H9 (cell line): Measurements from ENCODE around the gene MRPS5. TPM values are rescaled to one million over a fixed set of nuclear protein-coding genes. Genes with fewer than 3 reads are reported as not detected.

Experiments
- DNase-seq: peaks from one replicate; pipeline ENCODE4 v3.0.0-alpha.2; 2017
- H2AFZ ChIP-seq: one replicate; pipeline ENCODE4 v1.6.1; 2013; ENCODE audit warnings: mild to moderate bottlenecking, low read length, control low read depth, moderate library complexity
- H2AK5ac ChIP-seq: 2 replicates; pipeline ENCODE4 v1.6.1; 2013; ENCODE audit warnings: low read length, control low read depth, mixed read lengths; ENCODE audit not compliant: insufficient read length
- H2BK120ac ChIP-seq: one replicate; pipeline ENCODE4 v1.6.1; 2013; ENCODE audit warnings: low read depth, mild to moderate bottlenecking, low read length, control low read depth, inconsistent platforms; ENCODE audit not compliant: poor library complexity, severe bottlenecking
- H2BK12ac ChIP-seq: 2 replicates; pipeline ENCODE4 v1.6.1; 2013; ENCODE audit warnings: low read length, control low read depth, mixed read lengths, low read depth; ENCODE audit not compliant: insufficient read length
- H2BK15ac ChIP-seq: 2 replicates; pipeline ENCODE4 v1.6.1; 2013; ENCODE audit warnings: low read depth, low read length, control low read depth
- H2BK20ac ChIP-seq: one replicate; pipeline ENCODE4 v1.6.1; 2013; ENCODE audit warnings: low read depth, mild to moderate bottlenecking, low read length, control low read depth, inconsistent platforms; ENCODE audit not compliant: poor library complexity, severe bottlenecking
- H2BK5ac ChIP-seq: 2 replicates; pipeline ENCODE4 v1.6.1; 2013; ENCODE audit warnings: low read length, control low read depth, mixed read lengths; ENCODE audit not compliant: insufficient read length
- H3K14ac ChIP-seq: 2 replicates; pipeline ENCODE4 v1.6.1; 2013; ENCODE audit warnings: low read length, control low read depth; ENCODE audit not compliant: insufficient read depth
- H3K18ac ChIP-seq: 2 replicates; pipeline ENCODE4 v1.6.1; 2013; ENCODE audit warnings: low read depth, mild to moderate bottlenecking, mixed read lengths, low read length, control low read depth; ENCODE audit not compliant: insufficient read length
- H3K23ac ChIP-seq: 2 replicates; pipeline ENCODE4 v1.6.1; 2013; ENCODE audit warnings: low read length, control low read depth, mixed read lengths, low read depth; ENCODE audit not compliant: insufficient read length
- H3K23me2 ChIP-seq: 2 replicates; pipeline ENCODE4 v1.6.1; 2013; ENCODE audit warnings: low read depth, mild to moderate bottlenecking, mixed read lengths, low read length, control low read depth; ENCODE audit not compliant: insufficient read length, poor library complexity, severe bottlenecking
- H3K27ac ChIP-seq: 2 replicates; pipeline ENCODE4 v1.5.1; 2013; ENCODE audit warnings: low read length, control low read depth, mixed read lengths, low read depth; ENCODE audit not compliant: insufficient read length
- H3K27me3 ChIP-seq: 2 replicates; pipeline ENCODE4 v1.6.1; 2013; ENCODE audit warnings: low read length, control low read depth, inconsistent platforms; ENCODE audit not compliant: insufficient read depth
- H3K4ac ChIP-seq: 2 replicates; pipeline ENCODE4 v1.6.1; 2013; ENCODE audit warnings: low read depth, mild to moderate bottlenecking, control low read depth, inconsistent platforms, low read length, moderate library complexity
- H3K4me1 ChIP-seq: 2 replicates; pipeline ENCODE4 v1.6.1; 2013; ENCODE audit warnings: low read length, control low read depth, inconsistent platforms; ENCODE audit not compliant: insufficient read depth
- H3K4me2 ChIP-seq: 2 replicates; pipeline ENCODE4 v1.6.1; 2013; ENCODE audit warnings: low read length, control low read depth, mixed read lengths; ENCODE audit not compliant: insufficient read length, insufficient read depth
- H3K56ac ChIP-seq: 2 replicates; pipeline ENCODE4 v1.6.1; 2013; ENCODE audit warnings: low read depth, mild to moderate bottlenecking, mixed read lengths, low read length, control low read depth; ENCODE audit not compliant: insufficient read length
- H3K79me1 ChIP-seq: 2 replicates; pipeline ENCODE4 v1.6.1; 2013; ENCODE audit warnings: low read depth, mild to moderate bottlenecking, moderate library complexity, low read length, control low read depth, inconsistent platforms; ENCODE audit not compliant: insufficient read depth, poor library complexity, severe bottlenecking
- H3K79me2 ChIP-seq: 2 replicates; pipeline ENCODE4 v1.6.1; 2013; ENCODE audit warnings: low read length, control low read depth, inconsistent platforms; ENCODE audit not compliant: insufficient read depth
- H3K9ac ChIP-seq: 2 replicates; pipeline ENCODE4 v1.6.1; 2013; ENCODE audit warnings: low read length, control low read depth, mixed read lengths; ENCODE audit not compliant: insufficient read length; ENCODE audit errors: extremely low read depth
- H3K9me3 ChIP-seq: one replicate; pipeline ENCODE4 v1.6.1; 2013; ENCODE audit warnings: low read depth, low read length, inconsistent platforms; ENCODE audit not compliant: control insufficient read depth
- H3T11ph ChIP-seq: one replicate; pipeline ENCODE4 v1.6.1; 2013; ENCODE audit warnings: mild to moderate bottlenecking, low read length, control low read depth, inconsistent platforms
- H4K20me1 ChIP-seq: one replicate; pipeline ENCODE4 v1.6.1; 2013; ENCODE audit not compliant: control insufficient read depth, insufficient read length, insufficient read depth
- H4K5ac ChIP-seq: 2 replicates; pipeline ENCODE4 v1.6.1; 2013; ENCODE audit warnings: low read depth, mild to moderate bottlenecking, mixed read lengths, low read length, control low read depth; ENCODE audit not compliant: insufficient read length
- H4K8ac ChIP-seq: replicated peaks from 2 replicates; pipeline ENCODE4 v1.6.1; 2013; ENCODE audit warnings: low read length, control low read depth, mixed read lengths, low read depth; ENCODE audit not compliant: insufficient read length
- H4K91ac ChIP-seq: 2 replicates; pipeline ENCODE4 v1.6.1; 2013; ENCODE audit warnings: low read depth, mild to moderate bottlenecking, moderate library complexity, mixed read lengths, low read length, control low read depth; ENCODE audit not compliant: insufficient read length
- H3K27ac Mint-ChIP-seq, 3 experiments: 2 replicates in 2 of 3; 3 replicates in 1 of 3; pipeline ENCODE4 v1.8.0; 2020 to 2021; ENCODE audit warnings: mixed read lengths in 3 of 3, mild to moderate bottlenecking in 1 of 3, moderate library complexity in 1 of 3
- H3K27me3 Mint-ChIP-seq: 2 replicates; pipeline ENCODE4 v1.8.0; 2021; ENCODE audit warnings: low read depth, mild to moderate bottlenecking, moderate library complexity, mixed read lengths
- H3K36me3 Mint-ChIP-seq, 3 experiments: 2 replicates in 2 of 3; 3 replicates in 1 of 3; pipeline ENCODE4 v1.8.0; 2020 to 2021; ENCODE audit warnings: low read depth in 3 of 3, mixed read lengths in 3 of 3; ENCODE audit not compliant: insufficient read depth in 1 of 3
- H3K4me1 Mint-ChIP-seq, 2 experiments: 2 replicates each; pipeline ENCODE4 v1.8.0; 2020; ENCODE audit warnings: mixed read lengths in 2 of 2
- H3K4me3 Mint-ChIP-seq, 2 experiments: 2 replicates in 1 of 2; 3 replicates in 1 of 2; pipeline ENCODE4 v1.8.0; 2020 to 2021; ENCODE audit warnings: mild to moderate bottlenecking in 2 of 2, mixed read lengths in 2 of 2, moderate library complexity in 1 of 2
- H3K9me3 Mint-ChIP-seq, 2 experiments: 2 replicates in 1 of 2; 3 replicates in 1 of 2; pipeline ENCODE4 v1.8.0; 2020; ENCODE audit warnings: mild to moderate bottlenecking in 2 of 2, mixed read lengths in 2 of 2, moderate library complexity in 1 of 2
- CTCF ChIP-seq: fragments of 200-600 bp; sonication (generic); conservative IDR thresholded peaks from 3 replicates; pipeline ENCODE4 v1.8.0; 2021; ENCODE audit warnings: antibody characterized with exemption, mild to moderate bottlenecking
- WGBS: extraction: QIAGEN DNeasy Blood & Tissue Kit; methylation state at CpG from one replicate; pipeline ENCODE4 v1.1.7; 2013; ENCODE audit warnings: missing lambda C conversion rate, low lambda C conversion rate, mixed read lengths; ENCODE audit not compliant: insufficient read length; ENCODE audit errors: extremely low coverage; 5-methylcytosine and 5-hydroxymethylcytosine counted together
- total RNA-seq: library from RNA; stranded (reverse); gene quantifications from 2 replicates; pipeline ENCODE4 v1.2.1, GENCODE V29; 2021

Gene MRPS5
- total RNA-seq, 1 experiment from 2014 or later = 50.9 TPM

- peak; percentile 42 for DNase-seq
- no peak overlapping the region for H4K91ac ChIP-seq
- no peak overlapping the region for H2AFZ ChIP-seq
- no peak overlapping the region for H3K18ac ChIP-seq
- H3K4me3 Mint-ChIP-seq = peak overlapping the region; percentile 77 to 89
- H3K23me2 ChIP-seq = peaks cover 5% of the 10 kb centered on the region
- no peak overlapping the region for H3K27ac ChIP-seq
- no peak overlapping the region for H2BK12ac ChIP-seq
- H2BK20ac ChIP-seq = no peak overlapping the region
- H3K27me3 ChIP-seq = no peaks in the 10 kb centered on the region
- H3K9ac ChIP-seq = peak overlapping the region; percentile 3
- H2BK15ac ChIP-seq = no peak overlapping the region
- H3K4me1 Mint-ChIP-seq = peaks cover 6 to 8% of the 10 kb centered on the region in 2 experiments
- H3K14ac ChIP-seq = peak overlapping the region; percentile 1; the same call in 1 of the 2 replicates
- H4K20me1 ChIP-seq = no peaks in the 10 kb centered on the region
- H3K27ac Mint-ChIP-seq = peak overlapping the region in 1 of 3 experiments; percentile 73; a peak in 1 of 7 replicates
- no peak overlapping the region for H2AK5ac ChIP-seq
- no peaks in the 10 kb centered on the region for H3K79me2 ChIP-seq
- no peak overlapping the region for H3K23ac ChIP-seq
- H3K79me1 ChIP-seq = peaks cover 2% of the 10 kb centered on the region
- no peak overlapping the region for H4K5ac ChIP-seq
- peaks cover 23 to 30% (median 25%) of the 10 kb centered on the region in 3 experiments for H3K36me3 Mint-ChIP-seq
- no peak for TF ChIP-seq CTCF
- H4K8ac ChIP-seq = no peak overlapping the region
- H3K9me3 ChIP-seq = no peaks in the 10 kb centered on the region
- H3K27me3 Mint-ChIP-seq = peaks cover 12% of the 10 kb centered on the region
- no peak overlapping the region for H3K56ac ChIP-seq
- no CpG with 5 or more reads among the region's 58 CpGs for WGBS
- H3K4me2 ChIP-seq = peak overlapping the region; percentile 49
- H2BK120ac ChIP-seq = no peak overlapping the region
- no peak overlapping the region for H3K4ac ChIP-seq
- peaks cover 0 to 7% of the 10 kb centered on the region in 2 experiments; a peak in 3 of 5 replicates for H3K9me3 Mint-ChIP-seq
- H2BK5ac ChIP-seq = no peak overlapping the region
- no peaks in the 10 kb centered on the region for H3K4me1 ChIP-seq
- no peak overlapping the region for H3T11ph ChIP-seq
Observed at GRCh38 chr2:95158891-95159619, 37.4 kb upstream of the MRPS5 start.
